ENCODE results near the gene DIDO1. TPM values are rescaled to one million over a fixed set of nuclear protein-coding genes. Genes with fewer than 3 reads are reported as not detected.
A peak's percentile ranks its signal among the peaks of the same experiment; 100 is the strongest.

DIDO1 gene
- total and polyA plus RNA-seq, 2 of the 13 experiments (the other 11 are each of a cell fraction or from before 2014, with no cell fraction given), result 75.0 to 75.1 TPM

- peak; percentile 53; the same call in 1 of the 2 replicates for TF ChIP-seq ZBTB2 (CRISPR knock-in tag; IDR thresholded peaks at IDR 0.05; ENCODE audit: low read depth)
- 0 out of 2 replicates have a peak, but pooled peaks have one; percentile 6 for TF ChIP-seq ZNF253 (CRISPR knock-in tag; IDR thresholded peaks at IDR 0.05; ENCODE audit: borderline replicate concordance)
- peak; percentile 88 for TF ChIP-seq HNRNPH1 (optimal IDR thresholded peaks at IDR 0.05; ENCODE audit: low read depth, low read length)
- no peak for TF ChIP-seq SRSF4 (IDR thresholded peaks at IDR 0.05; ENCODE audit: low read depth, low read length, poor library complexity, severe bottlenecking)
- no peak for TF ChIP-seq SMAD1 (CRISPR knock-in tag; IDR thresholded peaks at IDR 0.05; ENCODE audit: borderline replicate concordance, low read depth)
Observed at GRCh38 chr20:62968378-62969178, 42.3 kb upstream of the DIDO1 start (continued).

- Histone ChIP-seq H3K4me3 (replicated peaks in 1 of 3; ENCODE audit: insufficient read depth in 1 of 3, low read depth in 2 of 3, low read length in 3 of 3) (no peak overlapping the region), H3K36me3 (replicated peaks in 1 of 2; ENCODE audit: control insufficient read depth in 1 of 2, insufficient read depth in 2 of 2, low read length in 2 of 2) (peaks cover 39% of the 10 kb centered on the region in 2 experiments), H2AFZ (ENCODE audit: low read length) (no peak overlapping the region), H3K4me1 (ENCODE audit: insufficient read depth, low read length) (peaks cover 40% of the 10 kb centered on the region), H3K9me3 (ENCODE audit: low read length) (no peaks in the 10 kb centered on the region), H3K9ac (ENCODE audit: insufficient read depth, low read depth, low read length) (no peak overlapping the region), H3K79me2 (ENCODE audit: insufficient read depth, low read length) (no peaks in the 10 kb centered on the region), H3K27ac (ENCODE audit: extremely low read length, insufficient read depth, low read length) (peak overlapping the region; percentile 2), H4K20me1 (ENCODE audit: insufficient read depth, low read length) (peaks cover 49% of the 10 kb centered on the region; the same call in 1 of the 2 replicates), H3K27me3 (ENCODE audit: control insufficient read depth in 1 of 2, insufficient read depth in 2 of 2, low read length in 2 of 2) (peaks cover 7 to 18% of the 10 kb centered on the region in 2 experiments; a peak in 4 of 5 replicates), H3K4me2 (ENCODE audit: low read depth, low read length) (no peak overlapping the region)
- WGBS (ENCODE audit: low lambda C conversion rate), result 94% methylated on average over 27 of the region's 27 CpGs
- no peak for ATAC-seq
- CTCF ChIA-PET (ENCODE audit: low intra/inter-chr PET ratio, low total read pairs), result no interaction called here
- FAIRE-seq, result no peak
- in situ Hi-C loops (cut with HindIII; ENCODE audit: extremely low pct_ligation_motif_present, low pct_unique_long_range_greater_than_20kb) (no loop called here), intact Hi-C loops (cut with micrococcal nuclease; ENCODE audit: unreplicated experiment) (no loop called here)
- POLR2A ChIA-PET, result interaction anchor here (0.7 to 1.0 kb wide), 2 partner anchors 20 to 33 kb away, joined by 3 read pairs; no protein-coding TSS in a partner anchor
- no peak for DNase-seq (ENCODE audit: low spot score)
- TSS peak; percentile 28 for BruUV-seq (replicated peaks)
- TF ChIP-seq ZSCAN21 (CRISPR knock-in tag; IDR thresholded peaks at IDR 0.05; ENCODE audit: borderline replicate concordance), result 0 out of 2 replicates have a peak, but pooled peaks have one; percentile 38
- TF ChIP-seq ZNF891 (CRISPR knock-in tag; IDR thresholded peaks at IDR 0.05), result no peak
- no peak for TF ChIP-seq DZIP1 (CRISPR knock-in tag; IDR thresholded peaks at IDR 0.05)
- TF ChIP-seq PLRG1 (conservative IDR thresholded peaks at IDR 0.05), result no peak
- TF ChIP-seq PAF1 (CRISPR knock-in tag; IDR thresholded peaks at IDR 0.05), result peak; percentile 40; the same call in 1 of the 2 replicates
- no peak for TF ChIP-seq ZNF703 (CRISPR knock-in tag; IDR thresholded peaks at IDR 0.05; ENCODE audit: borderline replicate concordance)
- peak; percentile 31 for TF ChIP-seq PHF5A (CRISPR knock-in tag; IDR thresholded peaks at IDR 0.05; ENCODE audit: low read depth, unreplicated experiment)
- 0 out of 2 replicates have a peak, but pooled peaks have one; percentile 32 for TF ChIP-seq ATF7-NPFF (CRISPR knock-in tag; IDR thresholded peaks at IDR 0.05; ENCODE audit: low read depth)
- peak; percentile 43; the same call in 1 of the 2 replicates for TF ChIP-seq ZSCAN25 (CRISPR knock-in tag; IDR thresholded peaks at IDR 0.05)
- 0 out of 2 replicates have a peak, but pooled peaks have one; percentile 31 for TF ChIP-seq ZNF468 (CRISPR knock-in tag; IDR thresholded peaks at IDR 0.05)
- TF ChIP-seq NFIB (CRISPR knock-in tag; IDR thresholded peaks at IDR 0.05; ENCODE audit: borderline replicate concordance), result 0 out of 2 replicates have a peak, but pooled peaks have one; percentile 50
- 0 out of 2 replicates have a peak, but pooled peaks have one; percentile 58 for TF ChIP-seq ZNF430 (CRISPR knock-in tag; IDR thresholded peaks at IDR 0.05)
Observed at GRCh38 chr20:62967628-62968351, 41.5 kb upstream of the DIDO1 start.

Measured in HepG2 (cell line).